NCI-H2171 treated with DMSO at 0.1 percent for 48 hours (cell line): ENCODE data around the gene C16orf87.
"Not testable (repeated sequence)": the region's sequence is repeated elsewhere in the genome, so short reads cannot be mapped to it uniquely, and the experiment has no call there.

Experiments
- DNase-seq: peaks from one replicate; lab custom pipeline; 2025; lab: John Stamatoyannopoulos, UW

The C16orf87 gene

GRCh38 chr16:46800494-46800893 is 30.5 kb downstream of the C16orf87 start:
- no peak for DNase-seq

- no peak for DNase-seq
Measured at GRCh38 chr16:46797501-46797900, 33.5 kb downstream of the C16orf87 start.

- DNase-seq: no peak
Measured at GRCh38 chr16:46796764-46797269, 34.2 kb downstream of the C16orf87 start.

- no peak for DNase-seq
Measured at GRCh38 chr16:46793841-46794240, 37.1 kb downstream of the C16orf87 start.

- peak; percentile 17 for DNase-seq
Measured at GRCh38 chr16:46790599-46791270, 40.2 kb downstream of the C16orf87 start.

- peak; percentile 72 for DNase-seq
Measured at GRCh38 chr16:46789499-46790414, 41.2 kb downstream of the C16orf87 start.

GRCh38 chr16:46788891-46789474 is 42.0 kb downstream of the C16orf87 start:
- DNase-seq: no peak

GRCh38 chr16:46787909-46788308 is 43.1 kb downstream of the C16orf87 start:
- DNase-seq: no peak

GRCh38 chr16:46785076-46785845 is 45.7 kb downstream of the C16orf87 start:
- DNase-seq: no peak

- not testable (repeated sequence) for DNase-seq
Measured at GRCh38 chr16:46784569-46784968, 46.4 kb downstream of the C16orf87 start.

- DNase-seq: no peak
Measured at GRCh38 chr16:46783800-46784199, 47.2 kb downstream of the C16orf87 start.

GRCh38 chr16:46782320-46782719 is 48.7 kb downstream of the C16orf87 start:
- DNase-seq: peak; percentile 8

GRCh38 chr16:46777804-46778203 is 53.2 kb downstream of the C16orf87 start:
- DNase-seq: no peak

GRCh38 chr16:46775214-46775613 is 55.8 kb downstream of the C16orf87 start:
- DNase-seq: no peak

- DNase-seq: no peak
Measured at GRCh38 chr16:46774743-46775177, 56.2 kb downstream of the C16orf87 start.

GRCh38 chr16:46772463-46772862 is 58.5 kb downstream of the C16orf87 start:
- DNase-seq: no peak

- DNase-seq: peak; percentile 79
Measured at GRCh38 chr16:46768809-46769208, 62.2 kb downstream of the C16orf87 start.

GRCh38 chr16:46765050-46765449 is 65.9 kb downstream of the C16orf87 start:
- no peak for DNase-seq

- DNase-seq: peak; percentile 70
Measured at GRCh38 chr16:46763147-46763546, 67.8 kb downstream of the C16orf87 start.

GRCh38 chr16:46762583-46762982 is 68.4 kb downstream of the C16orf87 start:
- DNase-seq: peak; percentile 39

GRCh38 chr16:46759309-46759708 is 71.7 kb downstream of the C16orf87 start:
- no peak for DNase-seq
